Measurements from ENCODE around the gene MAPK7.

- no peak for TF ChIP-seq POLR2A (IDR thresholded peaks at IDR 0.05; ENCODE audit: low read depth, low read length)
- no peak for TF ChIP-seq POLR2AphosphoS5 (IDR thresholded peaks at IDR 0.05; ENCODE audit: low read depth, low read length)
- no peak for TF ChIP-seq TAF1 (IDR thresholded peaks at IDR 0.05; ENCODE audit: low read depth, low read length)
Observed at GRCh38 chr17:19414396-19415280, 36.3 kb downstream of the MAPK7 start.

Measured in GM12891 (cell line).